T follicular helper cell (primary cell): Measurements from ENCODE around the gene MYZAP.

Experiments
- DNase-seq: peaks from one replicate; pipeline ENCODE4 v3.0.0-alpha.2; 2020; ENCODE audit warnings: low read depth

Gene MYZAP

DNA sequence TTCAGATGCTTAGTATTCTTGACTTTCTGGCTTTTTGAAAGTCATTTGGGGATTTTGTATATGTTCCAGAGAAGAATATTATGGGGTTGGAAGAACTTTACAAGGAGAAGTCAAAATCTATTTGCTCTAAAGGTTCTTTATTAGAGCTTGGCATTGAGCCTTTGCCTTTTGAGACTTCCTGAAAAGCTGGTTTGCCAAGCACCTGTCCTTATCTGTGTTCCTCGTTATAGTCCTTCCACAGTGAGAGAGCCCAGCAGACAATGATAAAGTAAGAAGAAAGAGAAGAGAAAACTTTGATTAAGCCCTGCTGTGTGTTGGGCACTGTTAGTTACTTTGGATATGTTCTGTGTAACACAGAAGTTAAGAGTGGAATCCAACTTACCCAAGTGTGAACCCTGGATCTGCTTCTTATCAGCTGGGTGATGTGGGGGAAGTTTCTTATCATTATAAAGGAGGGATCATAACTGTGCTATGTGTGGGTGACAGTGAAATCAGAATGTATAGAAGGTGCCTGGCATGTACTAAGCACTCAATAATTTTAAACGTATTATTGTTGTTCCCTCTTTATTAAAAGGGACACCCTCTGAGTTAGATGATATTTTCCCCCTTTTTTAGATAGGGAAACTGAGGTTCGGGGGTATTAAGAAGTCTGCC is 70.5 kb downstream of the MYZAP start:
- no peak for DNase-seq

DNA sequence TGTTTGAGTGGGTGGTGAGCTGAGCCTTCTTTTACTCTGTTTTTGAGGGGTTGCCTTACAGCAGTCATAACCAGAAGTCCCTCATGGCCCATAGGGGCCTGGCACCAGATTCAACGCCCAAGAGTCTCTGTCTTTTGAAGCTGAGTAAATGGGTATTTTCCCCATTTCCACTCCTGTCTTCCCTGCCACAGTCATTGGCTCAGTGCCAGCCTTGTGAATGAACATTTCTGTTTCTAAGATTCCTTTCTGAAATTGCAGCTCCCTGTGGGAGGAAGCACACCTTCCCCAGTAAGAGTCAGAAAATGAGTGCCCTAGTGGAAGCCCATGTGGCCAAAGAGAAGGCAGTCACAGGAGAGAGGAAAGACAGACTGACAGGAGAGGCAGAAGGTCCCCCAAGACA is 71.1 kb downstream of the MYZAP start:
- no peak for DNase-seq

DNA sequence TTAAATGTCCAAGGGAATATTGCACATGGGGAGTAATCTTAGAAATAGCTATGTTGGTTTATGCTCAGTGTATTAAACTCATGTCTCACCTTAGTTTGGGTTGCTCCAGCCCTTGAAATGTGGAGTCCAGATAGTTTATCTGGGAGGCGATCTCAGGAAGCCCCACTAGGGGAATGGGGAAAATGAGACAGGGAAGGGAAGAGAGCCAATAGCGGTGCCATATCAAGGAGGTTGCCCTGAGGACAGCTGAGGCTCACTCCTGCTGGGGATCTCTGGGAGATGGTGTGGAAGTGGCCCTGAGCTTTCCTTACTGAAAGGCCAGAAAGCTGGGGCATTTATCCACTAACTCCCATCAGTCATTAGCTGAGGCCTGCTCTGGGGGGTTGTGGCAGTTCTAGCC is 71.6 kb downstream of the MYZAP start:
- DNase-seq = no peak

DNA sequence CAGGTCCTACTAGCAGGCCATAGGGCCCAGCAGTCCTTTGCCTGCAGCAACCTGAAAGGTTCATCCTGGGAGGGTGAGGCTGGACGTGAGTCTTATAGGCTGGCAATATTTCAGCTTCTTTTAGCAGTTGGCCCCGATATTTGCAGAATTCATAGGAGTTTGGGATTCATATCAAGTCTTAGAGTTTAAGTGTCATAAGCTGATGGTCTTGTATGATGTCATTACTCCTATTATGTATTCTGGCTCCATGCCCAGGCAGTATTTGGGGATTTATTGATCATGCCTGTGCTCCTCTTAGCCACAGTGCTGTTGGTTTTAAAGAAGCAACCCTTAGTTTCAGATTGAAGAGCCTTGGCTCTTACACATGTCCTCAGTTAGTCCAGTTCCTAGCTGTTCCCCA is 73.5 kb downstream of the MYZAP start:
- no peak for DNase-seq

DNA sequence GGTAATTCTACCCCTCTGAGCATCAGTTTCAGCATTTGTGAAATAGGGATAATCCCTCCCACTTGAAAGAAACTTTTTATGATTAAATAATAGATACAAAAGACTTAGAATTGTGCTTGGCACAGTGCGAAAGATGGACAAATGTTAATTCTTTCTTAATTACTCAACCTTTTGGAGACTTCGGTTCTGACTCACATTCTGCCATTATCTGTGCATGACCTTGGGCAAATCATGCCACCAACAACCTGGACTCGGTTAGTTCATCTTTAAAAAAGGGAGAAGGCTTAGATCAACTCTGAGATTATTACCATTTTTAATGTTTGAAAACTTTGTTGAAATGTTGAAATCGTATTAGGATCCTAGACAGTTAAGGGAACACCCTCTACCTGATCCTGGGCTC is 74.2 kb downstream of the MYZAP start:
- DNase-seq = no peak

DNA sequence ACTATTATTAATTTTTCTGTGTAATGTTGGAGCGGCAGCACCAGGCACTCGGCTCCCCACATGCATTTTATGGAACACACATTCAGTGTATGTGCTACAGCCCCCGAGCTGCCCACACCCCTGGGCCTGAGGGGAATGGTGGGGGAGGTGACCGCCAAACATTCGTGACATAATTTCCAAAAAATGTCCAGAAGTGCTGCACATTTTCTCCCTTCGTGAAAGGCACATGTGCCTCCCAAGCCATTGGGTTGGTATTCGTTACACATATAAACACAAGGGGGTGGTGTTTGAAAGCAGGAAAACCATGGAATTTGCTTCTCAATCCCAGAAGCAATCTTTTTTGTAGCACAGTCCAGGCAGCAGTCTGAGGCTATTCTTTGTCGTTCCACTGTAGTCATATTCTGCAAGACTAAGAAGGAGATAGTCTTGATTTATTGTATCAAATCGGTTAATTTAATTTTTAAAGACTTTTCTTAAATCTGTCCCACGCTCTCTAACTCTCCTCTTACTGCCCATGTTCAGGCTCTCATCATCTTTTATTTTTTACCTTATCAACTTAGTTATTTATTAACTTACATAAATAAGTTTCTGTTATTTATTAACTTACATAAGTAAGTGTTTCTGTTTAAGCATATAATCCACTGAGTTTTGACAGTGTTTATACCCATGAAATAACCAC is 75.6 kb downstream of the MYZAP start:
- DNase-seq = no peak

DNA sequence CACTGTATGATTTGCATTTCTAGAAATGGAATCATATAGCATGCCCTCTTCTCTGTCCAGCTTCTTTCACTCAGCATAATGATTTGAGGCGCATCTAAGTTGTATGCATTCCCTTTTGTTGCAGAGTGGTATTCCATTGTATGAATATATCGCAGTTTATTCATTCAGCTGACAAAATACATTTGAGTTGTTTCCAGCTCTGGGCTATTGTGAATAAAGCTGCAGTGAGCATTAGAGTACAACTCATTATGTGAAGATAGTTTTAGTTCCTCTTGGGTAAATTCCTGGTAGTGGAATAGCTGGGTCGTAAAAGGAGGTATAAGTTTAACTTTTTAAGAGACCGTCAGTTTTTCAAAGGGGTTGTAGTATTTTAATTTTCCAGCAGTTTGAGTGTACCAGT is 76.3 kb downstream of the MYZAP start:
- no peak for DNase-seq

DNA sequence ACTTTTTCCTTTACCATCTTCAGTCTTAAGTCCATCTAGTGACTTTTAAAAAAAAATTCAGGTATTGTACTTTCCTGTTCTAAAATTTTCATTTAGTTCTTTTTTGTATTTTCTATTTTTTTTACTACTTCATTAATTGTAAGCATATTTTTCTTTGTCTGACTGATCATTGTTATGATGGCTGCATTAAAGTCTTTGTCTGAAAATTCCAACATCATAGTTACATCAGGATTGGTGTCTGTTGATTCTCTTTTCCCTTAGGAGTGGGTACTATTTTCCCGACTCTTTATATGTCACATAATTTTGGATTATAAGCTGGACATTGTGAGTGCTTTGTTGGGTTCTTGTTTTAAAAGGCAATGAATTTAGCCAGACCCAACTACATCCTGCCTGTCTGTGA is 79.9 kb downstream of the MYZAP start:
- DNase-seq = no peak

DNA sequence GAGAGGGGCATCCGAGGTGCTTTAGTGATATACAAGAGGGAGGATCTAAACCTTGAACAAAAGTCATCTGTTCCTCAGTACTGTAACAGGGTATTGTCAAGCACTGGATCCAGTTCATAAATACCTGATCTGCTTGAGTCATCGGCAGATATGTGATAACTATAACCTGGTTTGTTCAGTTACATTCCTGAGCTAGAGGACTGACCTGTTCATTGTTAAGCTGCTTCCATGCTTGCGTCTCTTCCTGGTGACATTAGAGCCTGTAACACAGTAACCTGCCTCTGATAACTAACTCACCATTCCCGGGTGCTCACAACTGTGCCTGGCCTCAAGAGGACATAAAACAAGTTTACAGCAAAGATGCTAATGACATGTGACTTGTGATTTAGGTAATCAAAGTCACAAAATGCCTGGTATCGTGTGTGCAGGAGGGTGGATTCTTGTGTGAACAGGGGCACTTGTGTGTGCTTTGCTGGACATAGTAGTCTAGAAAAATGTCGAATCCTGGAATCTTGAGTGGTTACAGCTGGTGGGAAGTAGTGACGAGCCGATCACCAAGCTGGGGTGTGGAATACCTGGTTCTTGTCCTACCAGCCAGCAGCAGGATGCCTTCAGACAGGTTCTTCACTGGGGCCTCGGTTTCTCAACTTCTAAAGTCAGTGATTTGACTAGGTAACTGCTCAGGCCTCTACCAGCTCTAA is 83.9 kb downstream of the MYZAP start:
- DNase-seq = no peak

DNA sequence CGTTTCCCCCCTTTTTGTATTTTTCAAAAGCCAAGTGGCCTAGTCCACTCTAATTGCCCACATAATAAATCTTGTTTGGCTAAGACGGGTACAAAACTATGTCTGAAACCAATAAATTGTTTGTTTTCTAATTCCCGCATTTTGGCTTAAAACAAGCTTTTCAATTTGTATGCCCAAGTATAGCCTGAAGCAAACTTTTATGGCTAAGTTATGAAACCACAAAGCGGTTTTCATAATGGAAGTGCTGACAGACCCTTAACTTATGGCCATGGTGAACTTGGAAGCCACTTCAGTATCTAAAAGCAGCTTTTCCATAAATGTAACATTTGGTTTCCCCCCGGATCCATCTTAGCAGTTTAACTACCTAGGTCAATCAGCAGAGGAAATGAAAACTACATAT is 84.9 kb downstream of the MYZAP start:
- DNase-seq = no peak

DNA sequence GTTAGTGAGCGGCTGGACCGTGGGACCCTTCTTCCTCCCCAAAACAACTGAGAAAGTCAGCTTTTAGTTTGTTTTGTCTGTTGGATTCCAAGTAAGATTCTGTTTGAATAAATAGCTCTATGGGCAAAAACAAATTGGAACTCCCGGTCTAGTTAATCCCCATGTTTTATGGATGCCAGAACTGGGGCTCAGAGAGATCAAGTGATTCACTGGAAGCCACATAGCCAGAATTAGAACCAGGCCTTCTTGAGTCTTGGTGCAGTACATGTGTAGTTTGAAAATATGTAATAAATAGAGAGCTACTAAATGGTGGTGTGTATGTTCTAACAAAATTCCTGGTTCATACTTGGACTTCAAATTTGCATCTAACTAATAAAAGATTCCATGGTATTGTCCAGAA is 85.5 kb downstream of the MYZAP start:
- DNase-seq = no peak

DNA sequence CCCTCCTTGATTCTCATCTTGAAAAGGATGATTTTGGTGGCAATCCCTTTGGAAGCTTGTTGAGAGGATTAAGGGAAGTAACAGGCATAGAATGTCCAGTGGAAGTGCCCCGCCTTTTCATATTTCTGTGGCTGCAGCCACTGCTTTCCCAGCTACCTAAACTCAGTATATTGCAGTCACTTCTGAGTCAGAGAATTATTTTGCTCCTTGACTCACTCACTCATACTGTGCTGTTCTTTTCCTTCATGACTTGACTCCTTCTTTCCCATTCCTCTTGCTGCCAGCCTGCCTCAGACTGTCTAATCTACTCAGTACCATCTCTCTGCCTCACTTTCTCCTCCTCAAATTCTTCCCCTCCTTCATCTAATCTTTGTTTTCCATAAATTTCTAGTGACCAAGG is 88.3 kb downstream of the MYZAP start:
- DNase-seq = no peak

DNA sequence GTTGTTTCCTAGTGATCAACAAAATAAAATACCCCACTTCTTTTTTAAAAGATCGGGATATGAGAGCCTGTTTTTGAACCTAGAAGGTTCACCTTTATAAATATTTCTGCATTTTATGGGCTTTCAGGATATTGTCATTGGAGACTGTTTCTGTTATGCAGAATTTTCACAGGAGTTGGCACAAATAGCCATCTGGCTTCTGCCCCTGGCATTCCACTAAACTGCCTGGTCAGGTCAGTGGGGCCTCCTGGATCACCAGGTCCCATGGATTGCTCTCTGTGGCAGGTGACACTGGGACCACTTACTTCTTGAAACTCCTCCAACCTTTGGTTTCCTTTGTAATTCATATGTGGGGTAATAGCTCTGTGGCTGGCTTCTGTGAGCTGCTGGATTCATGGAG is 89.3 kb downstream of the MYZAP start:
- DNase-seq = no peak

DNA sequence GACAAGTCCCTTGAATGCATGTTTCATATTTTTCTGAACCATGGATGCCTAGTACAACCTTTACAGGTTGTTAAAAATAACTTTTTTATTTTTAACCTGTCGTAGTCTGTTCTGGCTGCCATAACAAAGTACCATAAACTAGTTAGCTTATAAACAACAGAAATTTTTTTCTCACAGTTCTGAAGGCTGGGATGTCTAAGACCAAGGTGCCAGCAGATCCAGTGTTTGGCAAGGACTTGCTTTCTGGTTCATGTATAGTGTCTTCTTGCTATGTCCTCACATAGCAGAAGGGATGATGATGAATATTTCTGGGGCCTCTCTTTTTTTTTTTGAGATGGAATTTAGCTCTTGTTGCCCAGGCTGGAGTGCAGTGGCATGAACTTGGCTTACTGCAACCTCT is 91.8 kb downstream of the MYZAP start:
- no peak for DNase-seq

DNA sequence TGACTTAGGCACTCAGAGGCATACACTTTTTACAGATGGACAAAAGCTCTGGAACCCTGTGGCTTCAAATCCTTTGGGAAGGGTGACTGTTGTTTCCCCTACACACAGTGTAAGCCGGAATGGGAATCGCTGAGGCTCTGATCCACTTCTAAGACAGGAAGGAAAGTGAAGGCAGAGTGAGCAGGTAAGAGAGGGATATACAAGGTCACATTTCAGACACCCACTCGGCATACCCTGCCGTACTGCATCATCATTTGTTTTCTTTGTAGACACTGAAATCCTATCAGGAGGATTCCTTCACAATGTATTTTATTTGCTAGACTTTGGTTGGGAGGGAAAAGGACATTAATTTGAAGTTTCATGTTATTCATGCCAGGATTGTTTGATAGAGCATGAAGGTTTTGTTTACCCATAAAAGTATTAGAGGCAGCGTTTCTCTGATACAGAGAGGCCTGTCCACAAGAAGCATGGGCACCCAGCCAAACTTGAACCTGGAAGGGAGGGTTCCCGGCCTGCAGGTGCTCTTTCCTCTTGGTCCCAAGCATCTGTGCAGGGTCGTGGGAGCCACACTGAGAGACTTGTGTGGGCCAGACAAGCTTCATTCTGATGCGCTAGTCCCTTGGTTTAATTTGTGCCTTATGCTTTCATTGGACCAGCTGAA is 92.9 kb downstream of the MYZAP start:
- no peak for DNase-seq

DNA sequence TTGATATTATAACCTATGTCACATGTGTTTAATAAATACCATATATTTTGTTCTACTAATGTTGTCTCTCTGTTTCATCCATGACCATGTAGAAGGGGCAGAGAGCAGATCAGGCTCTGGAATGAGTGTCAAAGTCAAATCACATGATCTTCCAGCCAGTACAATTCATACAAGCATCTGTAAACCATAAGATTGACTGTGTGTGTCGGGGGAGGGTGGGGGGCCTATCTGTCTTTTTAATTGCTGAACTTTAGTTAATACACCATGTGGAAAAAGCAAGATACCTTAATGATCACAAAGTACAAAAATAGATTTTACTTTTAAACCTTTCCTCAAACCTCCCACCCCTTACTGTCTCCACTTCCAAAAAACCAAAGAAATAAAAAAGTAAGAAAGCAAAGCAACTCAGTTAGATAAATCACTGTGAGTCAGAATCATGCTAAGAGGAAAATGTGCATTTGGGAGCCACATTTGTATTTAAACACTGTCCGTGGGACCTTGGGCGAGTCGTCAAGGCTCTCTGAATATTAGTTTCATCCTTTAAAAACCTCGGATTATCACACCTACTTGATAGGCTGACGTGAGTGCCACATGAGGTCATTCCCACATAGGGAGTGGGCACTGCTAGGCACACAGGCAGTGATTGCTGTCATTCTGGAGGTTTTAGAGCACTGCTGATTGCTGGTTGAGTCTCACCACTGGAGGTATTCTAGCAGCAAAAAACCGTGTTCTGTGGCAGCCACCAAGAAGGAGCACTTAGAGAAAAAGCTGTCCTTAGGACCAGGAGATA is 93.8 kb downstream of the MYZAP start:
- DNase-seq = no peak

DNA sequence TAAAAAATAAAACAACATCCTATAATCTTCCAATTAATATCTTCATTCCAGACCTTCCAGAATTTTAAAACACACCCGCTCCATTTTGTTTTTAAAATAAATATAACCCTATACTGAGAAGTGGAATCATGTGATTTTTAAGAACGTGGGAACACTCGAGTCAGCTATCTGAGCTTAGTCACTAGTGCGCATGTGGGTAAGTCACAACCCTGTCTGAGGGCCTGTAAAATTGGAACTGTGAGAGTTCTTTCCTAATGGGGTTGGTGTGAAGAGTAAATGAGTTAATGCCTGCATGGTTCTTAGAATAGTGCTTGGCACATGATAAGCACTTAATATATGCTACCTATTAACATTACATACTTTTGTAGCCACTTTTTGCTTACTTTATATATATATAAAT is 95.0 kb downstream of the MYZAP start:
- no peak for DNase-seq

DNA sequence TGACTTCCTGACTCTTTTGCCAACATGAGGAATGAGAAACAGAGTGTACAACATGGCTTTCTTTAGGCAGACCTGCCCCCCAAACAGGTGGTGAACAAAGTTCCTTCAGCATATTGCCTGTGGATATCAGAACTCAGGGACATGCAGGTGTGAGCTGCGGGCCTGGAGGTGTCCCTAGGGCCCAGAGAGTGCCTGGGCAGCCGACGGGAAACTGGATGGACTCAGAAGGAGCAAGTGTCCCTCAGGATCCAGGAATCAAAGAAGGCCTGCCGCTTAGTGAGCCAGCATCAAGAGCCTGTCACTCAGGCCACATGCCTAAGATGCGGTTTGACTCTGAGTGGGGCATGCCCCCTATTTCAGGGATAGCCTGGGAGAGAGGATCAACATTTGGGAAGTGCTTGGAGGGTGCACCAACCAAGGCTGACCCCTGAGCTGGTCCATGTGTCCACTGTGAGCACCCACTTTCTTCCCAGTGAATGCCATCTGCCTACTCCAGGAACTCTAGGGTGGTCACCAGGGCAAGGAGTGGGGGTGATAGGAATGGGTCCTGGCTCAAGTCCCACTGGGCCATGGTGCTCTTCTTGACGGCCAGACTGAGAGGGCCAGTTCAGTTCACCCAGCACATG is 98.8 kb downstream of the MYZAP start:
- no peak for DNase-seq

DNA sequence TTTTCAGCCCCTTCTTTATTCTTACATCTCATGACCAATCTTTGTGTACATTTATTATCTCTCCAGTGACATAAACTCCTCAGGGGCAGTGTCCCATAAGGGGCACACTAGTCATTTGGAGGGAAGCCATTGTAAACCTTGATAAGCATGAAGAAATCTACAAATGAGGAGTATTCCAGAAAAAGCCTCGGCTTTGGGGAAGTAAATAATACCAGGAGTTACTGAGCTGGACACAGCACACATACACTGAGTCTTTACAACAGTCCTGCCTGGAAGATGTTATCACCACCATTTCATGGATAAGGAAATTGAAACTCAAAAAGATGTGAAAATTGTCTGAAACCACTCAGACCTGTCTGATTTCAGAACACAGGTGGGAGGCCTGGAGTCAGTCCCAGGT is 99.4 kb downstream of the MYZAP start:
- no peak for DNase-seq

DNA sequence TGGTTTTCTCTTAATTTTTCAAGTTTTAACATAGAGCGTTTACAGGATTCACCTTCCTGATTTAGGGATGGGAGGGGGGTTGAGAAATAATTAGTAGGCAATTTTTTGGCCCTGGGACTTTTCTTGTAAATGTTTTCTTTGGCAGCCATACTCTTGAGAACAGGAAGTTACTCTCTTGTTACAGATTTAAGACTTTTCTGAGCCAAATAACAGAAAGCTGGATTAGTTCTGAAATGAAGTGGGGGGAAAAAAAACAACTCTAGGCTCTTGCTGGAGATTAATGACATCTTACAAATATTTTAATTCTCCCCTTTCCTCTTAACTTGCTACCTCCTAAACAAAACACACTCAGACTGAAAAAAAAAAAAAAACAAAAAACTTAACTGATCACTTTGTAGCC is 101.0 kb downstream of the MYZAP start:
- DNase-seq = no peak

DNA sequence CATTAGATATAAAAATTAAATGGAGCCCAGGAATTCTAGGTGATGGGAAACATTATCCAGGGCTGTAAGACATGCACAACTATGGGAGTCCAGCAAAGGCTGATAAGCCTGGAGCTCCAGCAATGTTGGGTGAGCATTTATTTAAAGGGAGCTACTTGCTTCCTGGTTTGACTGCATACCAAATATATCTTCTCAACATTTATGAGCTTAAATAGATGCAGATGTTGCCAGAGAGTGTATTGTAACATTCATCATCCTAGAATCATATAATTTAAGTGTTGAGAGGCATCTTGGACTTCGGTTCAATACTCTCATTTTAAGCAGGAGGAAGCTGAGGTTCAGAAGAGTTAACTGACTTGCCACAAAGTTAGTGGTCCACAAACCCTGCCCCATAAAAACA is 102.6 kb downstream of the MYZAP start:
- no peak for DNase-seq

DNA sequence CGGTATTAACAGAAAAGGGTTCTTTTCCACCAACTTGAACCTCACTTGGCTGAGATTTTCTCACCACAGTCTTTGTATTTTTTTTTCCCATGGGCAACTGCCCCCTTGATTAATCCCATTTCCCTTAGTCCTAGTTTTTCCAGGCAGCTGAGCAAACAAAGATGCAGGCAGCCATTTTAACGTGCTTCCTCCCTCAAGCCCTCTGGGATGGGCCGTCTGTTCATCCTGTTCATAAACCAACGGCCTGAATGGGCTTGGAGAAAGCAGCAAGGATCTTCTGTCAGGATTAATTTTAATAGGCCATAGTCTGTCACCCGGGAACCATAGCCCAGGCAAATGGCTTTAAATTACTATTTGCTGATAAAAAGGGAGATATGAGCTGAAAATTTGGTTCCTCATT is 104.4 kb downstream of the MYZAP start:
- DNase-seq = no peak
